Esophagus muscularis mucosa (tissue), 4 donors: ENCODE measurements around the gene FRK.

Source experiments
- CTCF ChIP-seq, 3 experiments: fragments of 200-600 bp in 2 of 3; fragments of 450-650 bp in 1 of 3; sonication (generic) in 2 of 3; IDR thresholded peaks; one replicate each; pipeline ENCODE4 v1.5.1; 2017 to 2019; ENCODE audit warnings: antibody characterized with exemption in 3 of 3, mild to moderate bottlenecking in 2 of 3, moderate library complexity in 1 of 3
- EP300 ChIP-seq: sonication (generic); formaldehyde crosslinking; IDR thresholded peaks from one replicate; pipeline ENCODE4 v1.6.1; 2017; ENCODE audit warnings: antibody characterized with exemption
- POLR2A ChIP-seq: fragments of 450-650 bp; IDR thresholded peaks from one replicate; pipeline ENCODE4 v1.6.1; 2017; ENCODE audit warnings: antibody characterized with exemption, moderate library complexity, mild to moderate bottlenecking, low read depth
- POLR2AphosphoS5 ChIP-seq, 2 donors: sonication (generic); formaldehyde crosslinking; IDR thresholded peaks; one replicate each; pipeline ENCODE4 v1.6.1; 2017; ENCODE audit warnings: antibody characterized with exemption in 2 of 2

- no peak for TF ChIP-seq CTCF (IDR thresholded peaks at IDR 0.05)
- TF ChIP-seq POLR2A = no peak
- no peak for TF ChIP-seq EP300
- TF ChIP-seq POLR2AphosphoS5 (IDR thresholded peaks at IDR 0.05) = no peak
These were observed 52.0 kb downstream of the FRK start for GRCh38 chr6:116008470-116009243.
